Right renal pelvis (tissue), 4 donors: ENCODE data around the gene SRL. TPM values are rescaled to one million over a fixed set of nuclear protein-coding genes. Genes with fewer than 3 reads are reported as not detected.
A peak's percentile ranks its signal among the peaks of the same experiment; 100 is the strongest.

Experiments
- DNase-seq, 4 donors: peaks; one replicate each; pipeline ENCODE4 v3.0.0-alpha.2; 2013; ENCODE audit warnings: low read depth in 4 of 4, low spot score in 3 of 4, missing footprints in 1 of 4
- polyA plus RNA-seq, 4 donors: library from polyadenylated mRNA; unstranded; fragments of 120-200 nt; gene quantifications; one replicate each; pipeline ENCODE4 v1.2.1, GENCODE V29; 2013; ENCODE audit not compliant: insufficient read length in 4 of 4

Gene SRL
- polyA plus RNA-seq, 4 donors: 1.2 to 1.7 (median 1.4) TPM

GRCh38 chr16:4204521-4204920 is 37.4 kb downstream of the SRL start:
- DNase-seq: no peak

- DNase-seq: no peak
Observed at GRCh38 chr16:4203748-4204147, 38.1 kb downstream of the SRL start.

GRCh38 chr16:4202615-4203345 is 39.1 kb downstream of the SRL start:
- no peak for DNase-seq

- no peak for DNase-seq
Observed at GRCh38 chr16:4200781-4201137, 41.1 kb downstream of the SRL start.

- DNase-seq: no peak
Observed at GRCh38 chr16:4200000-4200780, 41.7 kb downstream of the SRL start.

- DNase-seq: no peak
Observed at GRCh38 chr16:4198816-4199215, 43.1 kb downstream of the SRL start.

- no peak for DNase-seq
Observed at GRCh38 chr16:4194661-4195060, 47.2 kb downstream of the SRL start.

- no peak for DNase-seq
Observed at GRCh38 chr16:4193920-4194319, 48.0 kb downstream of the SRL start.

GRCh38 chr16:4192206-4192605 is 49.7 kb downstream of the SRL start:
- DNase-seq: no peak

GRCh38 chr16:4190712-4191333 is 51.1 kb downstream of the SRL start:
- no peak for DNase-seq

- no peak for DNase-seq
Observed at GRCh38 chr16:4190086-4190485, 51.8 kb downstream of the SRL start.

GRCh38 chr16:4184038-4184702 is 57.7 kb downstream of the SRL start:
- no peak for DNase-seq

GRCh38 chr16:4183237-4184037 is 58.4 kb downstream of the SRL start:
- DNase-seq: peak; percentile 77 to 89 (median 83)

GRCh38 chr16:4182581-4183236 is 59.2 kb downstream of the SRL start:
- DNase-seq: no peak

GRCh38 chr16:4180511-4180910 is 61.4 kb downstream of the SRL start:
- DNase-seq: no peak

- no peak for DNase-seq
Observed at GRCh38 chr16:4179763-4180260, 62.1 kb downstream of the SRL start.

GRCh38 chr16:4179020-4179419 is 62.9 kb downstream of the SRL start:
- no peak for DNase-seq

GRCh38 chr16:4178468-4179010 is 63.3 kb downstream of the SRL start:
- no peak for DNase-seq

GRCh38 chr16:4176906-4177417 is 64.9 kb downstream of the SRL start:
- DNase-seq: no peak
